GOT3 (cell line): ENCODE results near the gene PLEKHF1.
A peak's percentile ranks its signal among the peaks of the same experiment; 100 is the strongest.
"Not testable (repeated sequence)": the region's sequence is repeated elsewhere in the genome, so short reads cannot be mapped to it uniquely, and the experiment has no call there.

Source experiments
- DNase-seq: peaks from one replicate; lab custom pipeline; 2025; ENCODE audit warnings: mixed read lengths; lab: John Stamatoyannopoulos, UW

Gene PLEKHF1

GRCh38 chr19:29665215-29665825, at the start of gene PLEKHF1:
TSS of gene PLEKHF1 (plus strand) at chr19:29665461. CDS start at chr19:29673840, 8,379 bp downstream.
- DNase-seq, result peak; percentile 53

GRCh38 chr19:29615891-29616425, 49.3 kb upstream of the PLEKHF1 start:
- DNase-seq, result no peak

GRCh38 chr19:29616541-29616940, 48.7 kb upstream of the PLEKHF1 start:
- no peak for DNase-seq

- no peak for DNase-seq
Measured at GRCh38 chr19:29617366-29618266, 47.6 kb upstream of the PLEKHF1 start.

- DNase-seq, result no peak
Measured at GRCh38 chr19:29618434-29618833, 46.8 kb upstream of the PLEKHF1 start.

GRCh38 chr19:29618871-29619270, 46.4 kb upstream of the PLEKHF1 start:
- DNase-seq, result no peak

GRCh38 chr19:29620931-29621351, 44.3 kb upstream of the PLEKHF1 start:
- no peak for DNase-seq

GRCh38 chr19:29622166-29623070, 42.8 kb upstream of the PLEKHF1 start:
- DNase-seq, result no peak

GRCh38 chr19:29623726-29624488, 41.4 kb upstream of the PLEKHF1 start:
- DNase-seq, result no peak

- no peak for DNase-seq
Measured at GRCh38 chr19:29624489-29625185, 40.6 kb upstream of the PLEKHF1 start.

- no peak for DNase-seq
Measured at GRCh38 chr19:29625186-29625651, 40.0 kb upstream of the PLEKHF1 start.

- no peak for DNase-seq
Measured at GRCh38 chr19:29626386-29626785, 38.9 kb upstream of the PLEKHF1 start.

GRCh38 chr19:29626832-29627231, 38.4 kb upstream of the PLEKHF1 start:
- DNase-seq, result not testable (repeated sequence)

GRCh38 chr19:29628661-29629385, 36.4 kb upstream of the PLEKHF1 start:
- DNase-seq, result no peak

- DNase-seq, result no peak
Measured at GRCh38 chr19:29629836-29630534, 35.3 kb upstream of the PLEKHF1 start.

GRCh38 chr19:29630655-29631054, 34.6 kb upstream of the PLEKHF1 start:
- DNase-seq, result no peak

GRCh38 chr19:29631450-29631849, 33.8 kb upstream of the PLEKHF1 start:
- no peak for DNase-seq

GRCh38 chr19:29634002-29634401, 31.3 kb upstream of the PLEKHF1 start:
- no peak for DNase-seq
